ENCODE measurements around the gene LGR5. TPM values are rescaled to one million over a fixed set of nuclear protein-coding genes. Genes with fewer than 3 reads are reported as not detected.

LGR5 gene
- total RNA-seq, 1 experiment from 2014 or later, result 4.5 TPM

DNA sequence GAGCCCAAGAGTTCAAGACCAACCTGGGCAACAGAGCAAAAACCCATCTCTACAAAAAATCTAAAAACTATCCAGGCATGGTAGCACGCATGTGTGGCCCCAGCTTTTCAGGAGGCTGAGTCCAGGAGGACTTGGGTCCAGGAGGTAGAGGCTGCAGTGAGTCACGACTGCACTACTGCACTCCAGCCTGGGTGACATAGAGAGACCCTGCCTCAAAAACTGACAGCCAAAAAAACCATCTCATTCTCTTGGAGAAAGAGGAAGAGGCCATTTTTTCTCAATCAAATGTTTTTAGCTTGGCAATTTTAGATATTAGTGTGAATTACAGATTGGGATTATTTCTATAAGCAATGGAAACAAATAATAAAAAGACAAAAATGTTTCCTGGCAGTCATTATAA is 185.9 kb downstream of the LGR5 start:
- ChIA-PET CTCF (no interaction called here), POLR2A (ENCODE audit: low non-redundant PET) (no interaction called here)
- no TSS peak for BruUV-seq (replicated peaks)
- intact Hi-C loops (cut with micrococcal nuclease; ENCODE audit: unreplicated experiment), result no loop called here
- H3K4me1 ChIP-seq (ENCODE audit: insufficient read depth, low read length, poor library complexity, severe bottlenecking), result peaks cover 21% of the 10 kb centered on the region
- H3K4me3 ChIP-seq (ENCODE audit: low read depth, low read length, poor library complexity, severe bottlenecking), result no peak overlapping the region
- peak overlapping the region; percentile 1 for H3K27ac ChIP-seq (ENCODE audit: low read depth, low read length, poor library complexity, severe bottlenecking)
- no peaks in the 10 kb centered on the region for H3K9me3 ChIP-seq (ENCODE audit: low read depth, low read length, poor library complexity, severe bottlenecking)
- TF ChIP-seq, protein P1, sequence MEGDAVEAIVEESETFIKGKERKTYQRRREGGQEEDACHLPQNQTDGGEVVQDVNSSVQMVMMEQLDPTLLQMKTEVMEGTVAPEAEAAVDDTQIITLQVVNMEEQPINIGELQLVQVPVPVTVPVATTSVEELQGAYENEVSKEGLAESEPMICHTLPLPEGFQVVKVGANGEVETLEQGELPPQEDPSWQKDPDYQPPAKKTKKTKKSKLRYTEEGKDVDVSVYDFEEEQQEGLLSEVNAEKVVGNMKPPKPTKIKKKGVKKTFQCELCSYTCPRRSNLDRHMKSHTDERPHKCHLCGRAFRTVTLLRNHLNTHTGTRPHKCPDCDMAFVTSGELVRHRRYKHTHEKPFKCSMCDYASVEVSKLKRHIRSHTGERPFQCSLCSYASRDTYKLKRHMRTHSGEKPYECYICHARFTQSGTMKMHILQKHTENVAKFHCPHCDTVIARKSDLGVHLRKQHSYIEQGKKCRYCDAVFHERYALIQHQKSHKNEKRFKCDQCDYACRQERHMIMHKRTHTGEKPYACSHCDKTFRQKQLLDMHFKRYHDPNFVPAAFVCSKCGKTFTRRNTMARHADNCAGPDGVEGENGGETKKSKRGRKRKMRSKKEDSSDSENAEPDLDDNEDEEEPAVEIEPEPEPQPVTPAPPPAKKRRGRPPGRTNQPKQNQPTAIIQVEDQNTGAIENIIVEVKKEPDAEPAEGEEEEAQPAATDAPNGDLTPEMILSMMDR (conservative IDR thresholded peaks at IDR 0.05; ENCODE audit: low read depth, low read length), result no peak
- TF ChIP-seq EZH2 (IDR thresholded peaks at IDR 0.05; ENCODE audit: borderline replicate concordance, low read depth, low read length, poor library complexity, severe bottlenecking), result no peak
- peaks cover 94% of the 10 kb centered on the region for H3K36me3 ChIP-seq (ENCODE audit: insufficient read depth, low read length, poor library complexity, severe bottlenecking)
- no peak for DNase-seq (ENCODE audit: low spot score)
- H3K27me3 ChIP-seq (replicated peaks; ENCODE audit: insufficient read depth, low read depth, low read length, poor library complexity), result no peaks in the 10 kb centered on the region

DNA sequence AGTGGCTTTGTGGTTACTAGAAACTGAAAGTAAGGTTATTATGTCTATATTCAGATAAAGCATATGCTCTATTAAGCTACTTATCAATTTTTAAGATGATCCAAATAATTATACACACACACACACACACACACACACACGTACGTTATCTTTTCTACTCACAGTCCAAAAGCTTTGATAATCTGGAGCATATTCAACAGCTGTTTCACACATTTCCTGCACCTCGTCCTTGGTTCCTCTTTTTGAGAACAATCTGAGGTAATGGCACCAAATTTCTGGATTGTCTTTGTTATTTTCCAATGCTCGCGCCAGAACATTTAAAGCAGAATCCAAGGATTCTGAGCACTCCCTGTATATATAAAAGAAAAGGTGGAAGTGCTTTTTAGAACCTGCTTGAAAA is 186.5 kb downstream of the LGR5 start:
- no TSS peak for BruUV-seq (replicated peaks)
- no peak overlapping the region for H3K4me3 ChIP-seq (ENCODE audit: low read depth, low read length, poor library complexity, severe bottlenecking)
- peak overlapping the region; percentile 43 for H3K27ac ChIP-seq (ENCODE audit: low read depth, low read length, poor library complexity, severe bottlenecking)
- no peaks in the 10 kb centered on the region for H3K27me3 ChIP-seq (replicated peaks; ENCODE audit: insufficient read depth, low read depth, low read length, poor library complexity)
- POLR2A ChIA-PET (ENCODE audit: low non-redundant PET), result no interaction called here
- CTCF ChIA-PET, result no interaction called here
- no peaks in the 10 kb centered on the region for H3K9me3 ChIP-seq (ENCODE audit: low read depth, low read length, poor library complexity, severe bottlenecking)
- TF ChIP-seq EZH2 (IDR thresholded peaks at IDR 0.05; ENCODE audit: borderline replicate concordance, low read depth, low read length, poor library complexity, severe bottlenecking), result no peak
- TF ChIP-seq, protein P1 (conservative IDR thresholded peaks at IDR 0.05; ENCODE audit: low read depth, low read length), result no peak
- intact Hi-C loops (cut with micrococcal nuclease; ENCODE audit: unreplicated experiment), result no loop called here
- H3K4me1 ChIP-seq (ENCODE audit: insufficient read depth, low read length, poor library complexity, severe bottlenecking), result peaks cover 21% of the 10 kb centered on the region
- peaks cover 95% of the 10 kb centered on the region for H3K36me3 ChIP-seq (ENCODE audit: insufficient read depth, low read length, poor library complexity, severe bottlenecking)
- DNase-seq (ENCODE audit: low spot score), result no peak

DNA sequence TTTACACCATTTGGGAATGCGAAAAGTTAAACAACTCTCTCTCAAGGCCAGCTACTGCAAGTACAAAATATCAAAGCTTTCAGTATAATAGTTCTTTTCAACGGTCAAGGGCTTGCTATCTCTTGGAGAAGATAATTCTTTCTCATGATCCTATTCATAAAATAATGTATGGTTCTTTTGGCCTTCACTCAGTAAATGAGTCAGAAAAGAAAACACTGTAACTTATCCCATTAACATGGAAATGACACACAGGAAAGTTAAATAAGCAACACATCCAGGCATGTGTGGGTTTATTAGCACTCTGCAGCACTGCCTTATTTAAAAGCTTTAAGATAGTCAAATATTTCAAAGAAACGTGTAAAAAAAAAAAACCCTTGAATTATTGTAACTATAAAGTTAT is 187.2 kb downstream of the LGR5 start:
- peak; percentile 49 for DNase-seq (ENCODE audit: low spot score)
- H3K4me1 ChIP-seq (ENCODE audit: insufficient read depth, low read length, poor library complexity, severe bottlenecking), result peaks cover 21% of the 10 kb centered on the region
- no peak for TF ChIP-seq EZH2 (IDR thresholded peaks at IDR 0.05; ENCODE audit: borderline replicate concordance, low read depth, low read length, poor library complexity, severe bottlenecking)
- TF ChIP-seq, protein P1 (conservative IDR thresholded peaks at IDR 0.05; ENCODE audit: low read depth, low read length), result no peak
- POLR2A ChIA-PET (ENCODE audit: low non-redundant PET), result no interaction called here
- no peaks in the 10 kb centered on the region for H3K27me3 ChIP-seq (replicated peaks; ENCODE audit: insufficient read depth, low read depth, low read length, poor library complexity)
- intact Hi-C loops (cut with micrococcal nuclease; ENCODE audit: unreplicated experiment), result no loop called here
- H3K4me3 ChIP-seq (ENCODE audit: low read depth, low read length, poor library complexity, severe bottlenecking), result no peak overlapping the region
- no peaks in the 10 kb centered on the region for H3K9me3 ChIP-seq (ENCODE audit: low read depth, low read length, poor library complexity, severe bottlenecking)
- H3K27ac ChIP-seq (ENCODE audit: low read depth, low read length, poor library complexity, severe bottlenecking), result peak overlapping the region; percentile 43
- no TSS peak for BruUV-seq (replicated peaks)
- CTCF ChIA-PET, result no interaction called here
- H3K36me3 ChIP-seq (ENCODE audit: insufficient read depth, low read length, poor library complexity, severe bottlenecking), result peaks cover 96% of the 10 kb centered on the region

Measured in A673 (cell line).